ENCODE measurements around the gene FFAR4. TPM values are rescaled to one million over a fixed set of nuclear protein-coding genes. Genes with fewer than 3 reads are reported as not detected.

The FFAR4 gene
- total and polyA plus RNA-seq, 2 donors (not counting 3 experiments of a cell fraction or from before 2014, with no cell fraction given) = not detected

- Histone ChIP-seq H3K36me3 (ENCODE audit: control insufficient read depth in 2 of 2, extremely low read depth in 1 of 2, insufficient read depth in 2 of 2, low read length in 2 of 2) (no peaks in the 10 kb centered on the region), H3K9me3 (replicated peaks; ENCODE audit: control insufficient read depth, insufficient read depth, low read length) (no peaks in the 10 kb centered on the region), H3K27ac (ENCODE audit: insufficient read depth, low read depth, low read length) (no peak overlapping the region), H3K9me1 (replicated peaks; ENCODE audit: control insufficient read depth, extremely low read depth, insufficient read depth, low read length) (no peaks in the 10 kb centered on the region), H3K27me3 (ENCODE audit: control insufficient read depth in 2 of 2, insufficient read depth in 2 of 2, low read length in 2 of 2) (peaks cover 2 to 3% of the 10 kb centered on the region in 2 experiments), H4K20me1 (replicated peaks; ENCODE audit: control insufficient read depth, extremely low read depth, insufficient read depth, low read length) (no peaks in the 10 kb centered on the region), H3K9ac (replicated peaks; ENCODE audit: extremely low read depth, insufficient read depth, low read length) (no peak overlapping the region), H2AFZ (ENCODE audit: low read depth, low read length) (no peak overlapping the region), H3K79me2 (ENCODE audit: control insufficient read depth, insufficient read depth, low read length) (no peaks in the 10 kb centered on the region), H3K4me1 (ENCODE audit: control insufficient read depth, extremely low read depth, insufficient read depth, low read length) (no peaks in the 10 kb centered on the region), H3K4me2 (ENCODE audit: insufficient read depth, low read length) (no peak overlapping the region), H3K4me3 (replicated peaks in 1 of 3; ENCODE audit: insufficient read depth in 1 of 3, low read depth in 1 of 3, low read length in 3 of 3) (no peak overlapping the region)
- BruUV-seq (replicated peaks) = no TSS peak
- POLR2A ChIA-PET = no interaction called here
- dilution Hi-C loops (cut with MboI; ENCODE audit: extremely low pct_ligation_motif_present, low sequenced_read_pairs) (no loop called here), intact Hi-C loops (cut with micrococcal nuclease) (no loop called here)
- no peak for FAIRE-seq
- TF ChIP-seq FOS (IDR thresholded peaks at IDR 0.05; ENCODE audit: borderline replicate concordance, insufficient read depth, low read length) (no peak), EZH2 (IDR thresholded peaks at IDR 0.05; ENCODE audit: borderline replicate concordance, low read depth, low read length, severe bottlenecking) (no peak), JUN (IDR thresholded peaks at IDR 0.05; ENCODE audit: borderline replicate concordance, insufficient read depth, insufficient read length, low read depth) (no peak), POLR2A (IDR thresholded peaks at IDR 0.05; ENCODE audit: low read depth, low read length) (no peak), GATA2 (IDR thresholded peaks at IDR 0.05; ENCODE audit: insufficient read depth, insufficient read length, low read depth, low read length) (no peak), MAX (IDR thresholded peaks at IDR 0.05; ENCODE audit: insufficient read depth, insufficient read length) (no peak), MYC (IDR thresholded peaks at IDR 0.05; ENCODE audit: low read depth, low read length) (no peak), POLR2AphosphoS5 (IDR thresholded peaks at IDR 0.05; ENCODE audit: insufficient read depth, low read depth, low read length) (no peak)
- TF ChIP-seq, protein P1, sequence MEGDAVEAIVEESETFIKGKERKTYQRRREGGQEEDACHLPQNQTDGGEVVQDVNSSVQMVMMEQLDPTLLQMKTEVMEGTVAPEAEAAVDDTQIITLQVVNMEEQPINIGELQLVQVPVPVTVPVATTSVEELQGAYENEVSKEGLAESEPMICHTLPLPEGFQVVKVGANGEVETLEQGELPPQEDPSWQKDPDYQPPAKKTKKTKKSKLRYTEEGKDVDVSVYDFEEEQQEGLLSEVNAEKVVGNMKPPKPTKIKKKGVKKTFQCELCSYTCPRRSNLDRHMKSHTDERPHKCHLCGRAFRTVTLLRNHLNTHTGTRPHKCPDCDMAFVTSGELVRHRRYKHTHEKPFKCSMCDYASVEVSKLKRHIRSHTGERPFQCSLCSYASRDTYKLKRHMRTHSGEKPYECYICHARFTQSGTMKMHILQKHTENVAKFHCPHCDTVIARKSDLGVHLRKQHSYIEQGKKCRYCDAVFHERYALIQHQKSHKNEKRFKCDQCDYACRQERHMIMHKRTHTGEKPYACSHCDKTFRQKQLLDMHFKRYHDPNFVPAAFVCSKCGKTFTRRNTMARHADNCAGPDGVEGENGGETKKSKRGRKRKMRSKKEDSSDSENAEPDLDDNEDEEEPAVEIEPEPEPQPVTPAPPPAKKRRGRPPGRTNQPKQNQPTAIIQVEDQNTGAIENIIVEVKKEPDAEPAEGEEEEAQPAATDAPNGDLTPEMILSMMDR (IDR thresholded peaks at IDR 0.05; ENCODE audit: extremely low read depth in 1 of 2, insufficient read depth in 1 of 2, low read depth in 1 of 2, low read length in 2 of 2) = no peak
- CTCF ChIA-PET = no interaction called here
- no peak for DNase-seq (ENCODE audit: low read depth, low spot score)
Measured at GRCh38 chr10:93593254-93593653, 26.8 kb downstream of the FFAR4 start.
